Measurements from ENCODE around the gene GRK5. TPM values are rescaled to one million over a fixed set of nuclear protein-coding genes. Genes with fewer than 3 reads are reported as not detected.

The GRK5 gene
- total and polyA plus RNA-seq, 9 of the 15 experiments (the other 6 are each of a cell fraction or from before 2014, with no cell fraction given) = 0.46 to 0.83 (median 0.67) TPM; not detected in 2

DNA sequence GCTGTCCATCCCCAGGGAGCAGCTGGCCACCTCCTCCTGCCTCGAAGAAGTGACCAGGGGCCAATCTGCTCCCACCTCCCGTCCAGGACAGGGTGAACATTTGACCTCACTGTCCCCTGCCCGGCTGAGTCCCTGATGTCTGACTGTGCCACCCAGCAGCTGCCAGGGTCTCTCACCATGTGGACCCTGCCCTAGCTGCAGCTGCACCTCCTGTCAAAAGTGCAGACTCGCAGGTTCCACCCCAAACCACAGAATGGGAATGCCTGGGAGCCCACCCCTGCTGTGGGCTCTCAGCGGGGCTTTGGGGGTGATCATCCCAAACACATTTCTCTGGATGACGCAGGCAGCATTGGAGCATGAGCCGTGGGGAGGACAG, 249.1 kb downstream of the GRK5 start:
- H3K27me3 ChIP-seq (ENCODE audit: control insufficient read depth in 2 of 2, insufficient read depth in 2 of 2, low read length in 2 of 2) = peaks cover 0 to 33% of the 10 kb centered on the region in 2 experiments; a peak in 3 of 5 replicates
- H3K27ac ChIP-seq (ENCODE audit: extremely low read depth, low read depth, low read length) = no peak overlapping the region
- DNase-seq (ENCODE audit: extremely low read depth in 1 of 4, low spot score in 3 of 4) (no peak), FAIRE-seq (no peak), ATAC-seq (no peak)
- BruUV-seq (replicated peaks) = no TSS peak
- no peaks in the 10 kb centered on the region for H3K36me3 ChIP-seq (ENCODE audit: control insufficient read depth, insufficient read depth, low read length)
- intact Hi-C loops (cut with micrococcal nuclease) (no loop called here), in situ Hi-C loops (cut with MboI) (no loop called here)
- 5% methylated on average over 6 of the region's 7 CpGs for WGBS (ENCODE audit: insufficient coverage, low coverage, missing lambda C conversion rate)
- POLR2A ChIA-PET = interaction anchor here (0.6 to 1.0 kb wide), 4 partner anchors 17 to 1331 kb away, joined by 3 to 4 read pairs (median 3); no protein-coding TSS in a partner anchor
- no peak overlapping the region for H3K4me2 ChIP-seq (ENCODE audit: insufficient read depth, low read length)
- no peaks in the 10 kb centered on the region for H3K9me1 ChIP-seq (ENCODE audit: control insufficient read depth, insufficient read depth, low read length)
- peaks cover 0 to 8% of the 10 kb centered on the region in 2 experiments; a peak in 2 of 5 replicates for H3K4me1 ChIP-seq (replicated peaks in 1 of 2; ENCODE audit: control insufficient read depth in 2 of 2, insufficient read depth in 2 of 2, low read length in 2 of 2)
- TF ChIP-seq PBX2 (CRISPR knock-in tag; IDR thresholded peaks at IDR 0.05; ENCODE audit: low read depth) = no peak
- no peak for TF ChIP-seq PBX2 (tag; conservative IDR thresholded peaks at IDR 0.05; ENCODE audit: low read depth)
- TF ChIP-seq ILF3 (IDR thresholded peaks at IDR 0.05; ENCODE audit: borderline replicate concordance) = no peak
- TF ChIP-seq, protein P1, sequence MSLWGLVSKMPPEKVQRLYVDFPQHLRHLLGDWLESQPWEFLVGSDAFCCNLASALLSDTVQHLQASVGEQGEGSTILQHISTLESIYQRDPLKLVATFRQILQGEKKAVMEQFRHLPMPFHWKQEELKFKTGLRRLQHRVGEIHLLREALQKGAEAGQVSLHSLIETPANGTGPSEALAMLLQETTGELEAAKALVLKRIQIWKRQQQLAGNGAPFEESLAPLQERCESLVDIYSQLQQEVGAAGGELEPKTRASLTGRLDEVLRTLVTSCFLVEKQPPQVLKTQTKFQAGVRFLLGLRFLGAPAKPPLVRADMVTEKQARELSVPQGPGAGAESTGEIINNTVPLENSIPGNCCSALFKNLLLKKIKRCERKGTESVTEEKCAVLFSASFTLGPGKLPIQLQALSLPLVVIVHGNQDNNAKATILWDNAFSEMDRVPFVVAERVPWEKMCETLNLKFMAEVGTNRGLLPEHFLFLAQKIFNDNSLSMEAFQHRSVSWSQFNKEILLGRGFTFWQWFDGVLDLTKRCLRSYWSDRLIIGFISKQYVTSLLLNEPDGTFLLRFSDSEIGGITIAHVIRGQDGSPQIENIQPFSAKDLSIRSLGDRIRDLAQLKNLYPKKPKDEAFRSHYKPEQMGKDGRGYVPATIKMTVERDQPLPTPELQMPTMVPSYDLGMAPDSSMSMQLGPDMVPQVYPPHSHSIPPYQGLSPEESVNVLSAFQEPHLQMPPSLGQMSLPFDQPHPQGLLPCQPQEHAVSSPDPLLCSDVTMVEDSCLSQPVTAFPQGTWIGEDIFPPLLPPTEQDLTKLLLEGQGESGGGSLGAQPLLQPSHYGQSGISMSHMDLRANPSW (CRISPR knock-in tag; IDR thresholded peaks at IDR 0.05) = no peak
- no peak for TF ChIP-seq HDGF (IDR thresholded peaks at IDR 0.05)
- no peak for TF ChIP-seq ZNF282 (CRISPR knock-in tag; IDR thresholded peaks at IDR 0.05)
- no peak for TF ChIP-seq NCOA1 (IDR thresholded peaks at IDR 0.05; ENCODE audit: low read depth)
- TF ChIP-seq U2AF2 (optimal IDR thresholded peaks at IDR 0.05; ENCODE audit: low read depth, low read length) = no peak
- no peak for TF ChIP-seq NONO (IDR thresholded peaks at IDR 0.05; ENCODE audit: low read depth in 2 of 2, low read length in 1 of 2)
- TF ChIP-seq TAF9B (IDR thresholded peaks at IDR 0.05; ENCODE audit: partially characterized antibody) = no peak
- no peak for TF ChIP-seq TRIM24 (IDR thresholded peaks at IDR 0.05)
- no peak for TF ChIP-seq LEF1 (IDR thresholded peaks at IDR 0.05)
- TF ChIP-seq ZNF347 (CRISPR knock-in tag; IDR thresholded peaks at IDR 0.05; ENCODE audit: low read depth) = no peak
- TF ChIP-seq SMARCE1 (IDR thresholded peaks at IDR 0.05) = no peak
- TF ChIP-seq SMARCB1 (IDR thresholded peaks at IDR 0.05; ENCODE audit: insufficient read length, low read depth) = no peak
- TF ChIP-seq RHOXF2B (CRISPR knock-in tag; conservative IDR thresholded peaks at IDR 0.05) = no peak
- no peak for TF ChIP-seq MEF2D (tag; conservative IDR thresholded peaks at IDR 0.05; ENCODE audit: low read depth)
- TF ChIP-seq TCFL5 (CRISPR knock-in tag; conservative IDR thresholded peaks at IDR 0.05) = no peak
- no peak for TF ChIP-seq ZNF780A (CRISPR knock-in tag; IDR thresholded peaks at IDR 0.05)
- CTCF ChIA-PET (ENCODE audit: low intra/inter-chr PET ratio) = no interaction called here
- no peak overlapping the region for H2AFZ ChIP-seq (ENCODE audit: low read depth, low read length)
- H3K79me2 ChIP-seq (ENCODE audit: control insufficient read depth, insufficient read depth, low read length) = no peaks in the 10 kb centered on the region
- no peak overlapping the region for H3K4me3 ChIP-seq
- no peaks in the 10 kb centered on the region for H4K20me1 ChIP-seq (replicated peaks; ENCODE audit: control insufficient read depth, insufficient read depth, low read length)
- no peaks in the 10 kb centered on the region for H3K9me3 ChIP-seq (replicated peaks; ENCODE audit: control insufficient read depth, insufficient read depth, low read depth, low read length)
- H3K9ac ChIP-seq (ENCODE audit: insufficient read depth in 1 of 2, low read depth in 2 of 2, low read length in 2 of 2) = no peak overlapping the region

Data from K562 (cell line).